HCEC 1CT (cell line): ENCODE data around the gene GAN.
A peak's percentile ranks its signal among the peaks of the same experiment; 100 is the strongest.
"Not testable (repeated sequence)": the region's sequence is repeated elsewhere in the genome, so short reads cannot be mapped to it uniquely, and the experiment has no call there.

ENCODE experiments used
- DNase-seq: peaks from one replicate; pipeline ENCODE4 v3.0.0-alpha.2; 2017

GAN gene

DNA sequence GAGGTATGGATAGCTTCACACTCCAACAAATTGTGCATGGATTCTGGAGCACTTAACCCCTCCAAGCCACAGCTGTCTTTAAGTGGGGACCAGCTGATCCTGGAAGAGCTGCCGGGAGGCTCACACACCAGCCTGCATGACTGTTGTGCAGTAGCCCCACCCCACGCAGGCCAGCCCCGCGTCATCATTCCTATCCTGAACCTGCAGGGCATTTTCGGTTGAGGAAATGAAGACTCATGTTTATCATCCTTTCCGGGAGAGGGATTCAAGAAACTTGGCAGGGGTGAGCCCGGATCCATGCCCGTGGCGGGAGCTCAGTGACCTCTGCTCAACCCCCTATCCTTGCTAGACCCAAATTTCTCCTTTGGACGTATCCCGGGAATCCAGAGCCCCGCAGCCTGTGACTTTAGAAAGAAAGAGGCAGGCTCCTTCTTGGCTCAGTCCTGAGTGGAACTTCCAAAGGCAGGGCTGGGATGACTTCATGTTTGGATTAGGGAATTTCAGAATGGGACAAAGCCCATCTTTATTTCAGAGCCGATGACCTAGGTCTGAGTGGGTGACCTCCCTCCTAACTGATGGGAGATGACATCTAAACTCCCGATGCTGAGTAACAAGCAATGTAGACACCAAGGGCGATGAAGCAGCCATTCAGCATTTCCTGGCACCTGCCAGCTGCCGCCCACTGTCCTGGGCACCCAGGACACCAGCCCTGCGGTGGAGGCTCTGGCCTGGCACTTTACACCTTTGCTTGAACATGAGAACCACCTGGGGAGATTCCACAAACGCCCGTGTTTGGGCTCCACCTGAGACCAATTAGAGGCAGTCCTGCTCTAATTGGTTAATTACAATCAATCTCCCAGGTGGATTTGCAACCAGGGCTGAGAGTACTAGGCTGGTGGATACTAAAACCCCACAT lies 86.5 kb downstream of the GAN start:
- DNase-seq = peak; percentile 56

DNA sequence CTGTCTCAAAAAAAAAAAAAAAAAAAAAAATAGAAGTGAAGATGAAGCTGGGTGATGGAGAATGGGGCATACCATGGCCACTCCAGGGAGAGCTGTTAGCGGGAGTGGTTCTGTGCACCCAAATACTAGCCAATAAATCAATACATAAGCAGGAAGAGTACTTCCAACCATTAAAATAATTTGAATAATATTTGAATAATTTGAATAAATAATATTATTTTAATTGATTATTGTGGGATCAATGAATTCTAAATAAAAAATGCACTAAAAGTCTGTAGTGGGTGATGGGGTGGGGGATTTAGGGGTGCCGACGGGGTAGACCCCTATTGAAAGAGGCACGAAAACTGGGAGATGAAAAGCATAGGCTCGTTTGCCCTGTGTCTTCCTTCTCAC lies 88.4 kb downstream of the GAN start:
- DNase-seq = no peak

DNA sequence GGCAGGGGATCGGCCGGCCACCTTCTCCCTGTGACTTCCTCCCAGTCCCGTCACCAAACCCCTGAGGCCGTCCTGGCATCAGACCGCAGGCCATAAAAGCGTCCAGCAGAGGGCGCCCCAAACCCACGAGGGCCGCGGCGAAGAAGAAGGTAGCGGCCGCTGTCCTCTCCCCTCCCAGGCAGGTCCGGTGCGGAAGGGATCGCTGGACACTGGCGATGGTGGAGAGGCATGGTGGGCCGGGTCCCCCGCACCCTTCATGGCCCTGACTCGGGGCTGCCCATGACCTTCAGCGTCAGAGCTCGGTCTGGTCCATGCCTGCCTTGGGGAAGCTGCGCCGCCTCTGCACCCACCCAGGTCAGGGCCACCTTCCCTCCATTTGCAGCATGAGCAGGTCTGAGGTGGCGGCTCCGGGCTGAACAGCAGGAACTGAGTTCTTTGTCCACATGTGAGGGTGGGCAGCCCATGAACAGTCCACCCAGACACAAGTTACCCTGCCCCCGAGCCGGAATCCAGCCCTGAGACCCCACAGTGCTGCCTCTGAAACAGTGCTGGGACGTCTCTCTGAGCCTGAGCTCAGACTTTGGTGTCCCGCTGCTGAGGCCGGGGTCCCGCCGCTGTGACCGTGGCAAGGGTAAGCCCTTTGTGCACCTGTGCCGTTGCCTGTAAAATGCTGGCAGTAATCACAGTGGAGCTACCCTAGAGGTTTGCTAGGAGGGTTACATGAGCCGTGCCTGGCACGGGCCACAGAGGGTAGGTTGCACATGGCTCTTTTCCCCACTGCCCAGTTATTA lies 89.0 kb downstream of the GAN start:
- peak; percentile 56 for DNase-seq

DNA sequence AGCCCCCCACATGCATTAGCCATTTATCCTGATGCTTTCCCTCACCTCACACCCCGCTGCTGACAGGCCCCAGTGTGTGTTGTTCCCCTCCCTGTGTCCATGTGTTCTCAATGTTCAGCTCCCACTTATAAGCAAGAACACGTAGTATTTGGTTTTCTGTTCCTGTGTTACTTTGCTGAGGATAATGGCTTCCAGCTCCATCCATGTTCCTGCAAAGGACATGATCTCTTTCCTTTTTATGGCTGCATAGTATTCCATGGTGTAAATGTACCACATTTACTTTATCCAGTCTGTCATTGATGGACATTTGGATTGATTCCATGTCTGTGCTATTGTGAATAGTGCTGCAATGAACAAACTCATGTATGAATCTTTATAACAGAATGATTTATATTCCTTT lies 90.2 kb downstream of the GAN start:
- not testable (repeated sequence) for DNase-seq

DNA sequence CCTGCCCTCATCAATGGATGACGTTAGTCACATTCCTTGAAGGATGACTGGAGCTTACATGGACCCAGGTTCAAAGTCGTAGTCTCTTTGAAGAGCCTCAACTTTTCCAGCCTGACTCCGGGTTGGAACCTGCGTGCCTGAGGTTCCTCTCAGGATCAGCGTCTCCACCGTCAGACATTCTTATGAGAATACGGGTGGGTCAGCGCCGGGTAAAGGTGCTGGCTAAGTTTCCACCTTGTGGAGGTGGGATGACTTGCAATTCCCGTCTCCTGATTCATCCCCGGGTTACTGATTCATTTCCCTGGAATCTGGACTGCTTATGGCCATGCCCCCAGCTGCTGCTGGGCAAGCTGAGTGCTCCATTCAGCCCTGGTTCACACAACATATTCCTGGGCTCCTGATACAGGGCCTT lies 90.9 kb downstream of the GAN start:
- peak; percentile 81 for DNase-seq

DNA sequence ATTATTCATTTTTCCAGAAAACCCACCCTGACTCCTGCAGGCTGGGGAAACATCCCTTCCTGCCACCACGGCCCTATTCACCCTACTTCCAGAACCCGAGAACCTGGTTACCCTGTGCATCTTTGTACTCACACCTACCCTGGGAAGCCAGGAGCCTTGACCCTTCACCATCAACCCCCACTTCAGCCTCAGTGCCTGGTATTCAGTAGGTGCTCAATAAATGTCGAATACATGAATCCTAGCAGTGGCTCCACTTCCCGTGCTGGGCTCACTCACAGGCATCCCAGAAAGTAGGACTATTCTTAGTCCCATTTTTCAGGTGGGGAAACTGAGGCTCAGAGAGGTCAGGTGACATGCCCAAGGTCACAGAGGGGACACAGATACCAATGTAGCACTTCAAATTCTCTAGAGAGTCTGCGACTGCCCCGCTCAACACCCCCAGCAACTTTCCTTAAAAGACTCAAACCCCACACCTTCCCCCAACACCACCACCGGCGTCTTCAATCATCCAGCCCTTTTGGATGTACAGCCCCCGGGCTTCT lies 93.7 kb downstream of the GAN start:
- DNase-seq = no peak

DNA sequence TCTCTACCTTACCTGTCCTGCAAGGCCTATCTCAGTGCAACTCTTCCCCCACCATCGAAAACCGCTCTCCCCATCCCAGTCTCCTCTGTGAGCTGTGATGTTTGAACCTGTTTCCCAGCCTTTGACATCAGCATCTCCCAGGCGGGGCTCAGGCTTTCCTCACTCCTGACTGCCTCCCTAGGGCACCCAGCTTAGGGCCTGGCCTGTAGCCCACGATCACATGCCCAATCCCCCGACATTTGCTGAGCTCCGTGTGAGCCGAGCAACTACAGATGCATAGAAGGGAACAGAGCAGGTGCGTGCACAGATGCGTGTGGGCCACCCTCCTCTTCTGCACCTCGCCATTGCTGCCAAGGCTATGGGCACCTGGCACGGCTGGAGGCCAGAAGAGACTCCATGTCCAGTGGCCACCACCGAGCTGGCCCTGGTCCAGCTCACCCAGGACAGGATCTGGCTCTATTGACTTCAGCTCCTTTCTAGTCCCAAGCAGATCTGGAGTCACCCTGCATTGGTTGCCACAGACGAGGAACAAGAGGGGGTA lies 94.3 kb downstream of the GAN start:
- DNase-seq = no peak

DNA sequence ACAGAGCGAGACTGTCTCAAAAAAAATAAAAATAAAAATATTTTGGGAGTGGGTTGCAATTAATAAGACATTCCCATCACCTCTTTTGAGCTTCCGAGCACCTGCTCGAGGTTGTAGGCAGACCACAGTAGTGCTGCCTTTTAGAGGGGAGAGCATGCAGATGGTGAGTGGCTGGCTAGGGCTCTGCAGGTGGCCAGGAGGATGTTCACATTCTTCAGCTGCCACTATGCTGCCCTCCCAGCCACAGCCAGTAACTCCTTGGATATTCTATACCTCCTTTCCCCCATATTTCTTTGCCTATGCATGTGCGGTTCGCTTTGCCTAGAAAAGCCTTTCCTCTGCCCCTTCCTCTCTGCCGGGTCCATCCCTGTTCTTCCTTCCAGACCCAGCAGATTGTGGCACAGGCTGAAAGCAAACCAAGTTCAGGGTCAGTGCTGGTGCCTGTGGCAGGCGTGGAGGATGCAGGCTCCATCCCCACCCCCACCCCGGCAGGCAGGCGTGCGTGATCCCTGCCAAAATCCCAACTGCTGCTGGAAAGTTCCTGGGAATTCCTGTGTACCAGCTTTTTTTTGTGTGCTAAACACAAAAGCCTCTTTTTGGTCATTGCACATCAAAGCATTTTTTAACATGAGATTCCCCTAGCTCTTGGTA lies 96.0 kb downstream of the GAN start:
- DNase-seq = no peak

DNA sequence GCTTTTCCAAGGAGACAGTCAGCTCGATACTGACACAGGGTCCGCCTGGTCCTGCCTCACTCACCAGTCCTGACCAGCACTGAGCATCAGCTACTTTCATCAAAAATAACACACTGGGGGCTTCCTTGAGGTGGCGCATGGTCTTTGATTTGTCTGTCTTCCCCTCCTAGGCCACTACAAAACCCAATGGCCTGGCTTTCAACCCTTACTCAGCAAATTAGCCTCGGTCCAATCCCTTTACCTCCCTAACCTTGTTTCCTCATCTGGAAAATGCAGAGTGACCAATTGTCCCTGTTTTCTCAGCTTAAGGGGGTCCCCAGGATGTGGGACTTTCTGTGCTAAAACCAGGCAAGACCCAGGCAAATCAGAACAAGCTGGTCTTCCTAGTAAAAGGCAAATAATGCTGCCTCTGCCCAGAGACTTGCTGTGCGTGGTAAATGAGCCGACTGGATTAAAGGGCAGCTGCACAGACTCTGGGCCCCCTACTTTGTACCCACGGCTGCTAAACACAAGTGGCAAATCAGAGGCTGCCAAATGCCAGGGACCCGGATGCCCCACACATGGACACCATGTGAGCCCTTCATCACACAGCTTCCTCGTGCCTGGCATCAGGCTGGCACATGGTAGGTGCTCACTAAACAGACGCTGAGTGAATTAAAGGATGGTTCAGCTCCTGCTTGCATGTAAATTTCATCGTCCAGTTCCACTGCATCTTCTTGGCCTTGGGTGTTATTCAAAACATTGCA lies 98.7 kb downstream of the GAN start:
- no peak for DNase-seq

DNA sequence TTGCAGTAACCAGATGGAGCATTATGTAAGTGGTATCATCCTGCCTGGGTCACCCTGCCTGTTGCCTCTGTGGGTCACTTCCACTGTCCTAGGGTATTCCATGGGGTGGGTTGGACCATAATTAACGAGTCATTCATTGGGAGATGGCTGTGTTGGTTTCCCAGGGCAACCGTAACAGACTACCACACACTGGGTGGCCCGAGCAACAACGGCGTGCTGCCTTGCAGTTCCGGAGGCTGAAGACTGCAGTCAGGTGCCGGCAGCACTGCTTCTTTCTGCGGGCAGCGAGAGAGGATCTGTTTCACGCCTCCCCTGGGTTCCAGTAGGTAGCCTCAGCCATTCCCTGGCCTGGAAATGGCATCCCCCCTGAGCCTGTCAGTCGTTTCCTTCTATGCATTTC lies 101.0 kb downstream of the GAN start:
- no peak for DNase-seq

DNA sequence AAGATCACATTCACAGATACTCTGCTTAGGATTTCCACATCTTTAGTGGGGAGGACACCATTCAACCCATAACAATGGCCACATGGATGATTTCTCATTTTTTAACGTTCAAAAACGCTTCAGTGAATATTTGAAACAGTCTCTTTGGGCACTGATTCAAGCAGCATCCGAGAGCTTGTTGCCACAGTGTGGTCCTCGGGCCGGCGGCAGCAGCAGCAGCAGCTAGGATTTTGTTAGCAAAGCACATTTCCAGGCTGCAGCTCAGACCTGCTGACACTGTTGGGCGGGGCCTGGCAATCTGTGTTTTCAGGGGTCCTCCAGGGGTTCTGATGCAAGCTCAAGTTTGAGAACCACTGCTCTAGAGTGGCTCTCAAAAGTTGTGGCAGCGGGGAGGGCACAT lies 102.0 kb downstream of the GAN start:
- DNase-seq = no peak

DNA sequence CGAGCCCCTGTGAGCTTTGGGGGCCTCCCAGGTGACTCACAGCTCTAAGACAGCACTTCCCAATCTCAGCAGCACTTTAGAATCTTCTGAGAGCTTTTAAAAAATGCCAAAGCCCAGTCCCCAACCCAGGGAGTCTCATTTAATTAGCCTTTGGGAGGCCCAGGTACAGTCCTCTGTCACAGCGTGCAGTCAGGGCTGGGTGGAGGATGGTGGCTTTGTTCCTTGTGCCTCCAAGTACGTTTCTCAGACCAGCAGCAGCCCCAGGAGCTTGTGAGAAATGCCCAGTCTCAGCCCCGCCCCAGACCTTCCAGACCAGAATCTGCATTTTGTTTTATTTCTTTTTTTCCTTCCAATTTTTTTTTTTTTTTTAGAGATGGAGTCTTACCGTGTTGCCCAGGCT lies 102.4 kb downstream of the GAN start:
- DNase-seq = no peak

DNA sequence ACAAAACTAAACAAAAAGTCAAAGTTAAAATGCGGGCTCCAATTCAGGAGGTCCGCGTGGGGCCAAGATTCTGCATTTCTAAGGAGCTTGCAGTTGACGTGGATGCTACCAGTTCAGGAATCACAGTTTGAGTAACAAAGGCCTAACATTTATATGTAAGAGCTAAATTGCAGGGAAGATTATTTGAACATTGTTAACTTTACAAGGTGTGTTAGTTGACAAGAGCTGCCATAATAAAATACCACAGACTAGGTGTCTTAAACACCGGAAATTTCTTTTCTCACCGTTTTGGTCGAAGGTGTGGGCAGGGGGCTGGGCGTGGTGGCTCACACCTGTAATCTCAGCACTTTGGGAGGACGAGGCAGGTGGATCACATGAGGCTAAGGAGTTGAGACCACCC lies 105.0 kb downstream of the GAN start:
- no peak for DNase-seq

DNA sequence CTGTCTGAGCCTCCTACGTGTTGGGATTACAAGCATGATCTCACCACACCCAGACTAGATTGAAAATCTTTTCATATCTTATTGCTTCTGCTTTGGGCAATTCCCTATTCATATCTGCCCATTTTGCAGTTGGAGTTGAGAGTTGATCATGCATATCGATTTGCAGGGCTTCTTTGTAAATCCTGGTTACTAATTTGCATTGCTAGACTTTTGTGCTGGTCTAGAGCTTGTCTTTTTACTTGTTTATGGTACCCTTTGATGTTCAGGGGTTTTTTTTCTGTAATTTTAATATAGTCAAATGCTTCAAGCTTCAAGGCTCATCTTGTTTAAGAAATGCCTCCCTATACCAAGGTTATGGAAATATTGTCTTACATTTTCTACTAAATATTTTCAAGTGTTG lies 106.4 kb downstream of the GAN start:
- no peak for DNase-seq

DNA sequence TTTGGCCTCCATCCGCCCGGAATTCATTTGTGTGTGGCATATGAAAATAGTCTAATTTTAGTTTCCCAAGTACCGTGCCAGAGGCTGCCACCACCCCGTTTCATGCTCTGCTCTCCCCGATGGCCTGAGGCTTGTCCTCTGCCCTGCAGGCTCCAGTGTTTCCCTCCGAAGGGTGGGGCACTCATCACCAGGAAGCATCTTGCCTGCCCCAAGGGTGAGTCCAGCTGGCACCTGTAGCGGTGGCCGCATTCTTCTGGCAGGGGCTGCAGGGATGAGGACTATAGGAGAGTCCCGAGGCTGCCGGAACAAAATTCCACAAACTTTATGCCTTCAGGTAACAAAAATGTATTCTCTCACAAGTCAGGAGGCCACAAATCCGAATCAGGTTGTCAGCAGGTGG lies 106.8 kb downstream of the GAN start:
- DNase-seq = no peak

DNA sequence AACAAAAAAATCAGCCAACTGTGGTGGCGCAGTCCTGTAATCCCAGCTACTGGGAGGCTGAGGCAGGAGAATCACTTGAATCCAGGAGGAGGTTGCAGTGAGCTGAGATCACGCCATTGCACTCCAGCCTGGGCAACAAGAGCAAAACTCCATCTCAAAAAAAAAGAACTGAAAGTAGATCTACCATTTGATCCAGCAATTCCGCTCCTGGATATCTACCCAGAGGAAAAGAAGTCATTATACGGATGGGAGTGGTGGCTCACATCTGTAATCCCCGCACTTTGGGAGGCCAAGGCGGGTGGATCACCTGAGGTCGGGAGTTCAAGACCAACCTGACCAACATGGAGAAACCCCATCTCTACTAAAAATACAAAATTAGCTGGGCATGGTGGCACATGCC lies 107.4 kb downstream of the GAN start:
- not testable (repeated sequence) for DNase-seq

DNA sequence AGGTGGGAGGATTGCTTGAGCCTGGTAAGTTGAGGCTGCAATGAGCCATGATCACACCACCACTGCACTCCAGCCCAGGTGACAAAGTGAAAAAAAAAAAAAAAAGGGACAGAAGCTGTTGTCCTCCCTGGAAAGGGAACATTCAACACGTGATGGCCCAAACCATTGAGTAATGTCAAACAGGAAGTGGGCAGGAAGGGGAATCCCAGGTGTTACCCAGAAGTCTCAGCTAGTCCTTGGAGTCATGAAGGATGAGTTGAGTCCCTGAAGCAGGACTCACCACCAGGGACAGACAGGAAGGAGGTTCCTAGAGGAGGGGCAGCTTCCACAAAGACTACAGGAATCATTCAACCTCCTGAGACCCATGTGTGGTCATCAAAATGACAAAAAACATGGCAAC lies 110.0 kb downstream of the GAN start:
- no peak for DNase-seq

DNA sequence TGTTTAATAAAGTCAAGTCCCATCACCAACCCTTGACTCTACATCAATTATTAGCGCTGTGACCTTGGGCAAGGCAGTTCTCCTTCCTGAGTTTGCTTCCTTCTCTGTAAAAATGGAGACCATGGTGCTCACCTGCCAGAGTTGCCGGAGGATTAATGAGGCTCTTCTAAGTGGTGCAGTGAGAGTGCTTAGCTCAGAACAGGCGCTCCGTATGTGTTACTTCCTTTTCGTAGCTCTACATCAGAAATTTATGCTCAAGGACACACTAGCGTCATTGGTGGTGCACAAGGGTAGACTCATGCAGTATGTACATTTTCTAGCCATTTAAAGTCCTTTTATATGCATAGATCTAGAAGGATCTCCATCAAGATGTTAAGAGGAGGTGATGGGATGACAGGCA lies 112.5 kb downstream of the GAN start:
- no peak for DNase-seq

DNA sequence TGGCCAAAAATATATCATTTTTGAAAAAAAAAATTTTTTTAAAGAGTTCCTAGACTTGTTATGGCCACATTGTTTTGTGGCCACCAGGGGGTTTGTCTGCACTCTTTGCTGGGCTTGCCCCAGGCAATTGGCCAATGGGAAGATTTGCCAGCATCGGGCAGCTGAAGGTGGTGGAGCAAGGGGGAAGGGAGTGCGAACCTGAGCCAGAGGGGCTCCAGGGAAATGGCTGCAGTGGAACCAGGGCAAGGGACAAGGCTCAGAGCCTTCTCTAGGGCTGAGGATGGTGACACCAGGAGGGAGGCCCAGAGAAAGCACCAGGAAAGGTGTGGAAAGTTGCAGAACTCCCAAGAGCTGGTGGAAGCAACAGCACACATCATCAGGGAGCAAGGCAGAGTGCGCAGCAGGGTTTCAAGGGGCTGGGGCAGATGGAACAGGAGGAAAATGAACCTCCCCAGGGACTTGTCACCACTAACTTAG lies 114.3 kb downstream of the GAN start:
- peak; percentile 36 for DNase-seq

DNA sequence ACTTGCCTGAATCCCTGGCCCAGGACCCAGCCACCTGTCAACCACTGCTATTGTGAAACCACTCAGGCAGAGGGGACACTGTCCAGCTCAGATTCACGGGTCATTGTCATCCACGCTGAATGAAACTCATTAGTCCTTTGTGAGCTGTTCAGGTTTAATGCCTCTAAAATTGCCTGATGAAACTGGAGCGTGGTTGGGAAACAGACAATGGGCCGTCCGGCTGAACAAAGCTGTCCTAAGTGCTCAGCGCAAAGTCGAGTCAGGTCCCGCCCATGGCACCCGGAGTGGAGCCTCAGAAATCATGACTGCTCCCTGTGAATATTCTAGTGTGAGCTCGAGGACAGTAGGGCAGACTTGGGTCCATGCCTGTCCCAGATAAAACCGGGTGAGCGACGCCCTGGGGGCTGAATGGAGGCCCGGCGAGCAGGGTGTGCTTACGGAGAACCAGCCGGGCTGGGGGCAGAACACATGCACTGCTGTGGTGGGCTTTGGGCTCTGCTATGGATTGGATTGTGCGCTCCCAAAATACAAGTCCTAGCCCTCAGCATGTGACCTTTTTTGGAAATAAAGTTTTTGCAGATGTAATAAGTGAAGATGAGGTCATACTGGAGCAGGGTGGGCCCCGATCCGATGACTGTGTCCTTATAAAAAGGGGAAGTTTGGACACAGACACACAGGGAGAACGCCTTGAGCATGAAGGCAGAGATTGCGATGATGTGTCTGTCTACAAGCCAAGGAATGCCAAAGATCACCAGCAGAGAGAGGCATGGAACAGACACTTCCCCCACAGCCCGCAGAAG lies 117.0 kb downstream of the GAN start:
- peak; percentile 50 for DNase-seq

DNA sequence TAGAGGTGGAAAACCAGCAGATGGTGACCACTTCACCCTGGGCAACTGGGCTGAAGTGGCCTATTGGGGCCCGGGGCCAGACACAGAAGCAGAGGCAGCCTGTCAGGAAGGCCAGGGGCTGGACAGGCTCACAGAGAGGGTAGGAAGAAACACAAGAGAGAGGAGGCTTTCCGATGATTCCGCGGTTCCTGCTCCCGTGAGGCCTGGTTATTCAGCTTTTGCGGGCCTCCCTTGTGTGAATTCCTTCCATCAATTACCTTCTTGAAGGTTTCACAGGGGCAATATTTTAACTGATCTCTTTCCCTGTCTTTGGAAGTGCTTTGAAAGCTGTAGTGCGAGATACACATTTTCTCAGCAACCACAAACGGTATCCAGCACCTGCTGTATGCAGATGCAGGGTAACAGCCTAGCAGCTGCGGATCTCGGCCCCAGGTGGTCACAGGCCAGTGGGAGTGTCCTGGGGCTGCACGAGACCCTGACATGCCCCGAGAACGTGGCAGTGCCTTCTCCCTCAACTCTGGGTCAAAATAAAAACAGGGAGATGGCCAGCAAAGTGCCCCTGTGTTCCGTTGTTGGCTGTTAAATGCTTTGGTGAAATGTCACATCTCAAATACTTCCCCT lies 118.3 kb downstream of the GAN start:
- no peak for DNase-seq
